Measurements from ENCODE around the gene TMEM53. TPM values are rescaled to one million over a fixed set of nuclear protein-coding genes. Genes with fewer than 3 reads are reported as not detected.
"Not testable (repeated sequence)": the region's sequence is repeated elsewhere in the genome, so short reads cannot be mapped to it uniquely, and the experiment has no call there.

The TMEM53 gene
- total RNA-seq, 1 experiment from 2014 or later, result 10.9 TPM

DNA sequence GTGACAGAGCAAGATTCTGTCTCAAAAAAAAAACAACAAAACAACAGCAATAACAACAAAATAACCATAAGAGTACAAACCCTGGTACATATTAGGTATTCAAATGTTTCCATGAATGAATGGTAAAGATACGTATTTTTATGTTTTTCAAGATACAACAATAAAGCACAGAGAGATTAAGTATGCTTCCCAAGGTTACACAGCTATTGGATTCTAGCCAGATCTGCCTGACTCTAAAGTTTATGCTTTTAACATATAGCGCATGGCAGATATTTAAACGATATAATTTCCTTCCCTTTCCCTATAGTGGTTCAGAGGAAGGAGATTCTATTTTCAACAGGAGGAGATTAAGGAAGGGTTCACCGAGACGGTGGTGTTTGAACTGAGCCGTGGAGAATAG is 31.2 kb upstream of the TMEM53 start:
- CTCF ChIA-PET, result interaction anchor here (1.4 kb wide), 1 partner anchor 31 kb away, joined by 4 read pairs; the partner anchor contains the start of genes ARMH1 and TMEM53
- no peak for DNase-seq
- no TSS peak for BruUV-seq (replicated peaks)
- Mint-ChIP-seq H3K9me3 (ENCODE audit: low read depth, unreplicated experiment) (peaks cover 3% of the 10 kb centered on the region), H3K27me3 (ENCODE audit: unreplicated experiment) (no peaks in the 10 kb centered on the region), H3K4me1 (ENCODE audit: low read depth, unreplicated experiment) (peaks cover 20% of the 10 kb centered on the region), H3K36me3 (ENCODE audit: insufficient read depth, unreplicated experiment) (no peaks in the 10 kb centered on the region), H3K27ac (ENCODE audit: unreplicated experiment) (no peak overlapping the region), H3K4me3 (ENCODE audit: low read depth, unreplicated experiment) (no peak overlapping the region)
- TF ChIP-seq, protein P1, sequence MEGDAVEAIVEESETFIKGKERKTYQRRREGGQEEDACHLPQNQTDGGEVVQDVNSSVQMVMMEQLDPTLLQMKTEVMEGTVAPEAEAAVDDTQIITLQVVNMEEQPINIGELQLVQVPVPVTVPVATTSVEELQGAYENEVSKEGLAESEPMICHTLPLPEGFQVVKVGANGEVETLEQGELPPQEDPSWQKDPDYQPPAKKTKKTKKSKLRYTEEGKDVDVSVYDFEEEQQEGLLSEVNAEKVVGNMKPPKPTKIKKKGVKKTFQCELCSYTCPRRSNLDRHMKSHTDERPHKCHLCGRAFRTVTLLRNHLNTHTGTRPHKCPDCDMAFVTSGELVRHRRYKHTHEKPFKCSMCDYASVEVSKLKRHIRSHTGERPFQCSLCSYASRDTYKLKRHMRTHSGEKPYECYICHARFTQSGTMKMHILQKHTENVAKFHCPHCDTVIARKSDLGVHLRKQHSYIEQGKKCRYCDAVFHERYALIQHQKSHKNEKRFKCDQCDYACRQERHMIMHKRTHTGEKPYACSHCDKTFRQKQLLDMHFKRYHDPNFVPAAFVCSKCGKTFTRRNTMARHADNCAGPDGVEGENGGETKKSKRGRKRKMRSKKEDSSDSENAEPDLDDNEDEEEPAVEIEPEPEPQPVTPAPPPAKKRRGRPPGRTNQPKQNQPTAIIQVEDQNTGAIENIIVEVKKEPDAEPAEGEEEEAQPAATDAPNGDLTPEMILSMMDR (IDR thresholded peaks at IDR 0.05; ENCODE audit: unreplicated experiment), result no peak
- intact Hi-C loops (cut with micrococcal nuclease; ENCODE audit: unreplicated experiment), result no loop called here

DNA sequence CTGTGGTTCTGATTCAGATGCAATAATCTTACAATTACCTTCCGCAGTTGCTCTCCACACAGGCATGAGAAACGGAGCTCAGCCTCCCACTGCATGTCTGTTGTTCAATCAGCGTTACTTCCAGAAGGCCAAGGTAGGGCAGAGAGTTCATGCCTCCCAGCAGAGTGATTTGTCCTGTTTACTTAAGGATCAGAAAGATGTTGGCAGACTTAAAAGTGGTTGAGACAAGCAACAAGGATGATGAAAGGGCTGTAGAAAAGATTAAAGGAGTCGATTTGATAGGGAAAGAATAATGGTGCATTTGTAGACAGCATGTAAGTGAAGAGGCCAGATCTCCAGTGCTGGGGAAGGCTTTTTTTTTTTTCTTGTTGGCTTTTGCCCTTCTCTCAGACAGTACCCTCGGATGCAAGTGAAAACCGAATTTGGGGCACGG is 26.9 kb upstream of the TMEM53 start:
- intact Hi-C loops (cut with micrococcal nuclease; ENCODE audit: unreplicated experiment), result no loop called here
- CTCF ChIA-PET, result no interaction called here
- no peak for DNase-seq
- TF ChIP-seq, protein P1 (IDR thresholded peaks at IDR 0.05; ENCODE audit: unreplicated experiment), result no peak
- H3K4me1 Mint-ChIP-seq (ENCODE audit: low read depth, unreplicated experiment), result peaks cover 7% of the 10 kb centered on the region
- H3K4me3 Mint-ChIP-seq (ENCODE audit: low read depth, unreplicated experiment), result no peak overlapping the region
- H3K27me3 Mint-ChIP-seq (ENCODE audit: unreplicated experiment), result no peaks in the 10 kb centered on the region
- BruUV-seq (replicated peaks), result no TSS peak
- H3K36me3 Mint-ChIP-seq (ENCODE audit: insufficient read depth, unreplicated experiment), result no peaks in the 10 kb centered on the region
- no peaks in the 10 kb centered on the region for H3K9me3 Mint-ChIP-seq (ENCODE audit: low read depth, unreplicated experiment)
- no peak overlapping the region for H3K27ac Mint-ChIP-seq (ENCODE audit: unreplicated experiment)

DNA sequence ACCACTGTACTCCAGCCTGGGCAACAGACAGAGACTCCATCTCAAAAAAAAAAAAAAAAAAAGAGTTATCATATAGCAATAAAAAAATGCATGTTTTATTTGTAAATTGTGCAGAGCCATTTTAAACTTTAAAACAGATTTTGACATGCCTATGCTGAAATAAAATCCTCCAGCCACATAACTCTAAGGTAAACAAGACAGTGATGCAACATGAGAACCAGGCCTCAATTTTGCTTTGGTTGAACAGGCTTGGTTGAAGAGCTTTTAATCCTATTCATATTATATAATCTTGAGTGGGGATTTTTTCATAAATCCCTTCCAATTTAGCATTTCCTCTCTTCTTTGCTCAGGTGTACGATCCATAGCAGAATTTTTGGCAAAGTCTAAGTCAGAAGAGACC is 26.3 kb upstream of the TMEM53 start:
- BruUV-seq (replicated peaks), result no TSS peak
- CTCF ChIA-PET, result no interaction called here

DNA sequence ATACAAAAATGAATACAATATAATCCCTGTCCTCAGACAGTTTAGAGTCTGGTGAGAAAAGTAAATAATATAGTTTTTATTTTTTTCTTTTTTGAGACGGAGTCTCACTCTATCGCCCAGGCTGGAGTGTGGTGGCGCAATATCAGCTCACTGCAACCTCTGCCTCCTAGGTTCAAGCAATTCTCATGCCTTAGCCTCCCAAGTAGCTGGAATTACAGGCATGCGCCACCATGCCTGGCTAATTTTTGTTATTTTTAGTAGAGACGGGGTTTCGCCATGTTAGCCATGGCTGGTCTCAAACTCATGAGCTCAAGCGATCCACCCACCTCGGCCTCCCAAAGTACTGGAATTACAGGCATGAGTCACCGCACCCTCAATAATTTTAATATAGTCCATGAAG is 25.1 kb upstream of the TMEM53 start:
- H3K4me3 Mint-ChIP-seq (ENCODE audit: low read depth, unreplicated experiment); H3K4me1 Mint-ChIP-seq (ENCODE audit: low read depth, unreplicated experiment); DNase-seq; BruUV-seq (replicated peaks); H3K9me3 Mint-ChIP-seq (ENCODE audit: low read depth, unreplicated experiment); intact Hi-C loops (cut with micrococcal nuclease; ENCODE audit: unreplicated experiment); H3K36me3 Mint-ChIP-seq (ENCODE audit: insufficient read depth, unreplicated experiment); H3K27me3 Mint-ChIP-seq (ENCODE audit: unreplicated experiment); H3K27ac Mint-ChIP-seq (ENCODE audit: unreplicated experiment): not testable (repeated sequence)
- CTCF ChIA-PET, result interaction anchor here (0.7 kb wide), 1 partner anchor 14 kb away, joined by 7 read pairs; no protein-coding TSS in a partner anchor

More for the DNA sequence above, 26.3 kb upstream of the TMEM53 start:
- no peak overlapping the region for H3K27ac Mint-ChIP-seq (ENCODE audit: unreplicated experiment)
- no peaks in the 10 kb centered on the region for H3K9me3 Mint-ChIP-seq (ENCODE audit: low read depth, unreplicated experiment)
- no peak for DNase-seq
- no peaks in the 10 kb centered on the region for H3K36me3 Mint-ChIP-seq (ENCODE audit: insufficient read depth, unreplicated experiment)
- H3K4me3 Mint-ChIP-seq (ENCODE audit: low read depth, unreplicated experiment), result no peak overlapping the region
- intact Hi-C loops (cut with micrococcal nuclease; ENCODE audit: unreplicated experiment), result no loop called here
- peaks cover 7% of the 10 kb centered on the region for H3K4me1 Mint-ChIP-seq (ENCODE audit: low read depth, unreplicated experiment)
- TF ChIP-seq, protein P1 (IDR thresholded peaks at IDR 0.05; ENCODE audit: unreplicated experiment), result no peak
- H3K27me3 Mint-ChIP-seq (ENCODE audit: unreplicated experiment), result no peaks in the 10 kb centered on the region

DNA sequence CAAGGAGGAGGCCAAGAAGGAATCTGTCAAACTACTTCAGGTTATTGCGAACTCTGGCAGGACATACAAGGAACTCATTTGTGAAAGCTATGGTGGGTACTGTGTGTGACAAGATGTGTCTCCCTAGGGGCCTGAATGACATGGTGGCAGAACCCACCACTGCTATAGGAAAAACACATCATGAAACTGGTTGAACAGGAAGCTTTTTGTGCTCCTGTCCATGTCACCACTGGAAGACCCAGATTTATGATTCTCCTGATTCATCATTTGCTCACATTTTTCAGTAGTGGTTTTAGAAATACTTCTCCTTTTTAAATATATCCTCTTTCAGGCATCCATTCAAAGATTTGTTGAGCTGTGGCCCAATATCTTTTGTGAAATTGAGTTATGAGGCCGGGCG is 23.9 kb upstream of the TMEM53 start:
- BruUV-seq (replicated peaks), result no TSS peak
- H3K4me1 Mint-ChIP-seq (ENCODE audit: low read depth, unreplicated experiment), result peaks cover 7% of the 10 kb centered on the region
- H3K4me3 Mint-ChIP-seq (ENCODE audit: low read depth, unreplicated experiment), result no peak overlapping the region
- intact Hi-C loops (cut with micrococcal nuclease; ENCODE audit: unreplicated experiment), result no loop called here
- TF ChIP-seq, protein P1 (IDR thresholded peaks at IDR 0.05; ENCODE audit: unreplicated experiment), result no peak
- no peaks in the 10 kb centered on the region for H3K36me3 Mint-ChIP-seq (ENCODE audit: insufficient read depth, unreplicated experiment)
- H3K9me3 Mint-ChIP-seq (ENCODE audit: low read depth, unreplicated experiment), result no peaks in the 10 kb centered on the region
- H3K27ac Mint-ChIP-seq (ENCODE audit: unreplicated experiment), result no peak overlapping the region
- no peaks in the 10 kb centered on the region for H3K27me3 Mint-ChIP-seq (ENCODE audit: unreplicated experiment)
- no peak for DNase-seq
- CTCF ChIA-PET, result interaction anchor here (0.5 to 1.8 kb wide), 3 partner anchors 29 to 45 kb away, joined by 3 to 8 read pairs (median 5); no protein-coding TSS in a partner anchor

All from Calu3 (cell line).